ENCODE measurements around the gene AHDC1.

Gene AHDC1

DNA sequence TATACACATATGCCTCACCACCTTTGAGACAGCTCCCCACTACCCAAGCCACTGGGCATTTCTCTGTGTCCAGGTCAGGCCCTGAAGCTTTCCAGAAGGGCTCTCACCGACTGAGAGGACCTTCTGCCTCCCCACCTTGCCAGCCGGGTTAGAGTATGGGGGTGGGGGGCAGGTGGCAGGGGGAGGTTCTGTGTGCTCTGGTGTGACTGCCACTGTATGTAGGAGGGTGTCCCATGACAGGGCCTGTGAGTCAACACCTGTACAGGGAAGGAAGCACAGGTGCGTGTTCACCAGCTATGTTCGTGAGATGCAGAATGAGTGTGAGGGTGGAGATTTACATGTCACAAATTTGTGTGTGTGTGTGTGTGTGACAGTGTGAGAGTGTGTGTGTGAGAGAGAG lies 7.0 kb downstream of the AHDC1 start:
- DNase-seq, result no peak

DNA sequence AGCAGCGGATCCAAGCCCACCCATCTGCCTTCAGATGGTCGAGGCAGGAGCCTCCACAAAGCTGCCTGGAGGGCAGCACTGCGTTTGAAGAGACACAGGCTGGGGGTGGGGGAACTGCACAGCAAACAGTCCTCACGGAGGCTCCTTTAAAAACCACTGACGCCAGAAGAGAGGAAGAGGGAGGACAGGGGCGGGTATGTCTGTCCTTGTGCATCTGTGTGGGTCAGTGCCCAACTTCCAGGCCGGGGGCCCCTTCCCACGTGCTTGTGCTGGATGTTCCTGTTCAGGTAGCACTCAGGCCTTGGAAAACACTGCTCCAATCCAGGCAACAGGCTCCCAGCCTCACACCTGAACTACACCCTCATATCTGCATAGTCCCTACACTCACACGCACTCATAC lies 7.7 kb downstream of the AHDC1 start:
- DNase-seq, result no peak

DNA sequence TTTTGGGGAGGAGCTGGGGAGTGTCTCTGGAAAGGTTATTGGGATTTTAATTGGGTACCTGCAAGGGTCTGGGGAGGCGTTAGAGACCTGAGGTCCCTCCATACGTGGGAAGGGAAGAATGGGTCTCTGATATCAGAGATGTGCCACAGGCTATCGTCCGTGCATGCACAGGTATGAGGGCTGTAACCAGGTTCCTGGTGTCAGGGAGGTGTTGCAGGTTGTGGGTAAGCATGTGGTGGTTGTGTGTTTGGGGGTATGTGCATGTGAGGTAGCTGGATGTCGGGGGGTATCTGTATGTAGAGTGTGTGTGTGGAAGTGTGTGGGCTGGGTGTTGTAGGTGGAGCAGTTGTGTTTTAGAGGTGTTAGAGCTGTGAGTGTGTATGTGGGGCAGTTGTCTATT lies 8.3 kb downstream of the AHDC1 start:
- no peak for DNase-seq

DNA sequence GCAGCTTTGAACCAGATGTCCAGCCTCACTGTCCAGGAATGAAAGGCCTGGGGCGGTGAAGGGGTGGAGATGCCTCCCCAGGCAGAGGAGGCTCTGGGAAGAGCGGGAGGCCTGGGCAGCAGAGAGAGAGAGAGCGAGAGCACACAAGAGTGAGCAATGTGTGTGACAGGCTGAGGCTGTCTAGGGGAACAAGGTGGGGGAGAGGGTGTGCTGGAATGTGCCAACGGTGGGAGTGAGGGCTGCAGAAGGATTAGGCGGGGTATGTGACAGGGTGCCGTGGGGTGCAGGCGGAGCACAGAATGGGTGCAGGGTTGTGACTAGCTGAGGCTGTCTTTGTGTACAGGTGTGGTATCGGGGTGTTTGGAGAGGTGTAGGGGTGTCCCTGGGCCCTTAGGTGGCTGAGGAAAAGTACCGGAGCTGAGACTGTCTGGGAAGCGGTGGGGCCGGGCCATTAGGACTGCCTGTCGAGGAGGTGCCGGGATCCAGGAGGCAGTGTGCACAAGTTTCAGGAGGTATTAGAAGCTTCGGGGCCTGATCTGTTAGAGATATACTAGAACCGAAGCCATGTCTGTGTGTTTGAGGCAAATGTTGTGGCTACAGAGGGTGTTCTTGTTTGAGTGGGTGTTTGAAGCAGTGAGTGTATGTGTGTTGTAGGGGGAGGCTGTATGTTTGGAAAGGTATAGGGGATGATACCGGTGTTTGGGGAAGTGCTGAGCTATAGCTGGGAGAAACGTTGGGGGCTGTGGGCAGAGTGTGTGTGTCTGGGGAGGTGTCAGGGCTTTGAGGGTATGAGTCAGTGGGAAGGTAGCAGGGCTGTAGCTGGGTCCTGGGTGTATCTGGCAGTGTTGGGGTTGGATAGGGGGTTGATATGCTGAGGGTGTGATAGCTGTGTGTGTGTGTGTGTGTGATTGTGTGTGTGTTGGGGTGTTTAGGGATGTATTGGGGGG lies 9.1 kb downstream of the AHDC1 start:
- DNase-seq, result no peak

DNA sequence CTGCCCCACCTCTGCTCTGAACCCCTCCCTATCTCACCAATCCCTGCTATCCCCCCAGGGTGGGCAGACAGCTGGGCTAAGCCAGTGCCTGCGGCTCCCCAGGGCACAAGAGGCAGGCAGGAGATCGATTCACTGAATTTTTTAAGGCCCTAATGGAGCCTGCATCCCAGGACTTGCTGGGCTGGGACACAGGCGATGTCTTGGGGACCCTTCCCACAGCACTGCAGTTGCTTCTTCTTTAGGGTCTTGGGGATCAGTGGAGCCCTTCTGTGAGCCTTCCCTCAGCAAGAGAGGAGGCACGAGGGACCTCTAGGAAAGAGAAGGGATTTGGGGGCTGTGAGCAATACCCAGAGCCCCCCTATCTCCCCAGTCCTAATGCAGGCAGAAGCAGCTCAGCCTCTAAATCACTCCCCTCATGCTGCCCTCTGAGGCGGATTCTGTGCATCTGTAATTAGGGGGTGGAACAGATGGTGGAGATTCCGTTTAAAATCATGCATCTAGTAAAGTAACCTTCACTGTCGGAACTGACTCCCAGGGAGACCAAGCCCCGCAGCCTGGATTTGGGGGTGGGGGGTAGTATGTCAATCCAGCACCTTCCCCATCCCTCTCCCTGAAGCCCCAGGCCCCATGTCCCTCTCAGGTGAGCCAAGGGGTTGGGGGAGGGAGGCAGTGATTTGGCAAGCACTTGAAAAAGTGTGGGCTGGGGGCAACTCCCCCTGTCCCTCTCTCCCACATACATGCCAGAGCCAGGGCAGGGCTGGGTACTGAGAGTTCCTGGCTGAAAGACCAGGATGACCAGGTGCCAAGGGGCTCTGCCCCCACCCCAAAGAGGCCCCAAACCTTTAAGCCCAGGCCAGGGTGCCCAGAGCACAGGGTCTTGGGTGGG lies 10.0 kb downstream of the AHDC1 start:
- no peak for DNase-seq

DNA sequence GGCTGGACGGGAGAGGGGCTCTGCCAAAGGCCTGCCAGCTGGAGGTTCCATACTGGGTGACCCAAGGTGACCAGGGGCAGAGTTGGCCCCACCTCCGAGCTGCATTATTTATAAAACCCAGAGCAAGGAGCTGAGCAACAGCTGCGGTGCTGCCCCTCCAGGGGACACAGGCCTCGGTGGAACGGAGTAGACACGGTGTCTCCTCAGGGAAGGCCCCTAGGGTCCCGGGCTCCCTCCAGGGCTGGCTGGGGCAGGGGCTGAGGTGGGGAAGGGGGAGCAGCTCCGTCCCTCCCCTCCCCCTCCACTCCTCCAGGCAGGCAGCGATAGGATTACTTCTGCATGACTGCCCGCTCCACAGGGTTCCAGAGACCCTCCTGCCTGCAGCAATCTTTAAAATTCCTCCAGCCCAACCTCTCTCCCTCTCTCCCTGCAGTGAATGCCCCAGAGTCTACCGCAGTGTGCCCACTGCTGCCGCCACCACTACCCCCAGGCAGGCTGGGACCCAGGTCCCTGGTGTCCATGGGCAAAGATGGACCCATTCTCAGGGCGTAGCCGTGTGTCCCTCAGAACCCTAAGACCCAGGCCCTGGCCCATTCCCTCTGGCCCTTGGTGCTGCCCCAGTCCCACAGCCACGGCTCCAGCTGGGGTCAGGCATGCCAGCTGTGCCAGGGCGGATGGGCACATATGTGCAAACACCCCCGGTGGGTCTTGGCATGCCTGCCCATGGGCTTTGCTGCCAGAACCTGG lies 10.8 kb downstream of the AHDC1 start:
- DNase-seq, result no peak

DNA sequence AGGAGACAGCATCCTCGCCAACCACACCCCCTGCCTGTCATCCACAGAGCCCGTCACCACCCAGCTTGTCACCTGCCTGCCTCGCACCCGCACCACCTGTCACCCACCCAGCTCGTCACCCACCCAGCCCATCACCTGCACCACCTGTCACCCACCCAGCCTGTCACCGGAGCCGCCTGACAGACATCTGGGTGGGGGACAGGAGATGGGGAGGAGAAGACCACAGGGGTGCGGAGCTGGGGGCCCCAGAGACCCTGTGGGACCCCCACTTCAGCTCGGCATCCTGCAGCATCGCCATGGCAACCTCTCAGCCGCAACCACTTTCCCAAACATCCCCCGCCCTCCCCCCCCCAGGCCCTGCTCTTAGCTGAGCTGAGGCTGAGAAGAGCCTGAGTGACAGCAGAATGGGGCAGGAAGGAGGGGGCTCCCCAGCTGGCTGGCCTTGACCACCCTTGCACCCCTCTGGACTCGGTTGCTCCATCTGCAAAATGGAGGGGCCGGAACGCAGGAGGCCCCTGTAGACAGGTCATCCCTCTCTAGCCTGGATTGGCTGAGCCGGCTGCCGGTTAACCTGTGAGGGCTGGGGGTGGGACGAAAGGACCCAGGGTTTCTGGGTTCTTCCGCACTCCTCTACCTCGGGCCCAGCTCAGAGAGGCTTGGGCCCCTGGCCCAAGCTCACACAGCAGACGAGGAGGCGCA lies 11.6 kb downstream of the AHDC1 start:
- DNase-seq, result no peak

DNA sequence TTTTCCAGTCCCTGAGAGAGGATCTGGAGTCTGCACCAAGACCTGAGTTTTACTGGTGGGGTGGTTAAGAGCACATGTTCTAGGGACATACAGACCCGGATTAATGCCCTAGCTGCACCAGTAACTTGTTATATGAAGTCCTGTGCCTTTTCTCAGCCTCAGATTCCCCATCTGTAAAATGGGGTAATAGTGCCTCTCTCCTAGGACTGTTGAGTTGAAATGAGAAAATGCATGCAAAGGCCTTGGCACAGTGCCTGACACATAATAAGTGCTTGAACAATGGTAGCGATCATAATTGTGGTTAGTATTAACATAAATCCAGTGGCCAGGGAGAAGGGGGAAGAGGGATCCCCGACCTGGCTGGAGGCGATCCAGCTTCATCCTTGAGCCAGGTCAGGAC lies 12.3 kb downstream of the AHDC1 start:
- DNase-seq, result no peak

DNA sequence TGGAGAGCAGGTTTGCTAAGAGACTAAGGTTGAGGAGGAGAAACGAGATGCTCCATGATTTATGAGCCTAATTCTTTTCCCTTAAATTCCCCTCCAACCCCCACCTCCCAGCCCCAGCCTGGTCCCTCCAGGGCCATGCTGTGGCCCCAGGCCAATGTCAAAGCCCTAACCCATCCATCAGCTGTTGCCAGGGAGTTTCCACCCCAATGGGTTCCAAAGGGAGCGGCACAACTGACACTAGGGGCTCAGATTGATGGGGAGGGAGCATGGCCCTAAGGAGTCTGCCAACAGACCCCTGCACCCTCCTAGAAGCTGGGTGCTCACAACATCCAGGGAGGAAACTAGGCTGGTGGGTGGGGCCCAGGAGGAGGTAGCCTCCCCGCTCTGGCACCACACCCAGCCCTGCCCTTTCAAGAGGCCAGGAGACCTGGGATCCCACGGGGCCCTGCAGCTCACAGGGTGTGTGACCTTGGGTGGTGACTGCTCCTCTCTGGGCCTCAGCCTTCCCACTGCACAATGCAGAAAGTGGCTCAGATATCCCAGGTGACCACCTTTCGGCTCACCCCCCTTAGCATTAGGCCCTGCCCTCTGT lies 12.9 kb downstream of the AHDC1 start:
- no peak for DNase-seq

DNA sequence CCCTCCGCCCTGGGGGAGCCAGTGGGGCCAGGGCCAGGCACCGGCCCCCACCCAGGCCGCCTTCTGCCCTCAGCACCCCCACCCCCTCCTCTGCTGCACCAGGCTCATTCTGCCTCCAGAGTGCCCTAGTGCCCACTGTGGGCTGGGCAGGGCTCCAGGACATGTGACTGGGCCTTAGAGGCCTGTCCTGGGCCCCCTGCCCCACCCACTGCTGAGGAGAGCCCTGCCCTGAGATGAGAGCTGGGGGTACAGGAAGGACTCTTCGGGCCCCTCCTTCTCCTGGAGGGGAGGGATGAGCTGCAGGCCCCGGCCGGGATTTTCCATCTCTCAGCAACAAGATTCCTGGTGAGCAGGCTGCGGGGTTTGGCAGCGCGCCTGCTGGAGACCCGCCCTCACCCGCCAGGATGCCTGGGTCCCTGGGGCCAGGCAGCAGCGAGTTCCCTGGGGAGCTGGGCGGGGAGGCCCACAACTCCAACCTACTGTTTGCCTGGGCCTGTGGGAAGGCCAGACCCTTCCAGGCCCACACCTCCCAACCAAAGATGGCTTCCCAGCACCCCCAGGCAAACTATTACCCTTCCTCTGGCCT lies 14.0 kb downstream of the AHDC1 start:
- no peak for DNase-seq

DNA sequence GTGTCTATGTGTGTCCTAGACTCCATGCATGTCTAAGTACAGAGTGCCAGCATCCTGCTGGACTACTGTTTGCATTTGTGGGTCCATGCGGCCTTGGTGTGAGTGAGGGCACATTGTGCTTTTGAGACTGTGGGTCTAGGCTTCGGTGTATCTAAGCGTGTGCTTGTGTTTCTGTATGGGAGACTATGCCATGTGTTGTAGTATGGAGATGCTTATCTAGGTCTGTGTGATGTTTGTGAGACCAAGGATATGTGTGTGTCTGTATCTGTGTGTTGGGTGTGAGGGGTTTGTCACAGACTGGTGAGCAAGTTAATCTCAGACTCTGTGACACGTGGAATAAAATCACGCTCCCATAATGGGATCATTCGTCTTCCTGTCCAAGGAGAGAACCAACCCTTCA lies 14.5 kb downstream of the AHDC1 start:
- DNase-seq, result no peak

DNA sequence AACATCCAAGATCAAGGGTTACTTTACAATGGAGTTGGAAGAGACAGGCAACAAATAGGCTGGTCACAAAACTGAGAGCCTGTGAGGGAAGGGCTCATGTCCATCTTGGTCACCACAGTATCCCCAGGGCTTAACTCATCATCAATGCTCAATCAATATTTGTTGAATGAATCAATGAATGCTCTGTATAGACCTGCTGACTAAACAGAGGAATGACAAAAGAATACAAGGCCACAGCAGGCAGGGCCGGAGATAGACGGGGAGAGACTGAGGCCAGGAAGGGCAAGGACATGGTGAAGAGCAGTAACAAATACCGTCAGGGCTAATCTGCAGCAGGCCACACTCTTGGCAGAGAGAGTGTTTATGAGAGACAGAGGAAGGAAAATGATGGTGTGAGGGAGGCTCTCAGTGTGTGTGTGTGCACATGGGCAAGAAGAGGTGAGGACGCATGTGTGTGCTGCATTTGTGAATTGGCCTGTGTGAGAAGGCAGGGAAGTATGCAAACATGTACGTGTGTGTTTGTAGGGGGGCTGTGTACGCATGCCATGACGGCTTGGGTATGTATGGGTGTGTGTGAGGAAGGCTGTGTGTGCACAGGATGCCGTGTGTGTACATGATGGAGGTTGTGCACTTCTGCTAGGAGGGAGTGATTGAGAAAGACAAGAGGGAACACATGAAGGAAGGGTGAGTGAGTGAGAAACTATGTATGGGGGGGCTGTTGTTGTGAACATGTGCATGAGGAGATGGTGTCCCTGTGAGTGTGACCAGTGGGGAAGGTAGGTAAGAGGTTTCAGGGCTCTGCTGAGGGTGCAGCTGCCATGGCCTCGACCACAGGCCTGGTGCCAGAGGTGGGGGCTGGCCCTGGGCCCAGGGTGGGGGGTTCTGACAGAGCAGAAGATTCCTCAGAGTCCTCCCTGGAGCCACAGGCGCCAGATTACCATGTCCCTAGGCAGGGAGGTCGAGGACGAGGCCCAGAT lies 15.4 kb downstream of the AHDC1 start:
- no peak for DNase-seq

DNA sequence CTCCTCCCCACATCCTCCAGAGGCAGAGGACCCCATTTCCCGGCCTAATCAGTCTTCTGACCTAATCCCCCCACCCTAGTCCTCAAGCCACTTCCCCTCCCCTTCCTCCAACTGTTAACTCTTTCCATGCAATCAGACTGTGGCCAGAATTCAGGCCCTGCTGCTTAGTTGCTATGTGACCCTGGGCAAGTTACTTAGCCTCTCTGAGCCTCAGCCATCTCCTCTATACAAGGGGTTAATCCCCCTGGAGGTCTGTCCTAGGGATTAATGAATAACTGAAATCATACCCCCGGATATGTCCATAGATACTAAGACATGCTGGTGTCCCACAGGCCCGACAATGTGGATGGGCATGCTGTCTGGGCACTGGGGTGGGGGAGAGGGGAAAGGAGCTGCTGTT lies 18.3 kb downstream of the AHDC1 start:
- no peak for DNase-seq

DNA sequence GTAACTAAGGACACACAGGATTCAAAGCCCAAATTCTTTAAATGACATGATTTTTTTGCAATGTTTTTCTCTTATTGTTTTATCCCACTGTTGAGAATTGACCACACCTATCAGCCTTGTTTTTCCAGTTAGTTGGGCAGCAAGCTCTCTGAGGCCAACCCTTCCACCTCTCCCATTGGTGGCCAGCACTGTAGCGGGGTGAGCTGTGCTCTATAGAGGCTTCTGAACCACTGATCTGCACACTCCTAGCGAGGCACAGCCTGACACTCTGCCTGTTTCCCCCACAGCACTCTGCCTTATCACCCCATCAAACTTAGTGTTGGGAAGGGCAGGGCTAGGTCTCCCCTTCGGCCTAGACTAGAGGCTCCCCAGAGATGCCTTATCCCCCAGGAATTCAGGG lies 19.5 kb downstream of the AHDC1 start:
- DNase-seq, result no peak

DNA sequence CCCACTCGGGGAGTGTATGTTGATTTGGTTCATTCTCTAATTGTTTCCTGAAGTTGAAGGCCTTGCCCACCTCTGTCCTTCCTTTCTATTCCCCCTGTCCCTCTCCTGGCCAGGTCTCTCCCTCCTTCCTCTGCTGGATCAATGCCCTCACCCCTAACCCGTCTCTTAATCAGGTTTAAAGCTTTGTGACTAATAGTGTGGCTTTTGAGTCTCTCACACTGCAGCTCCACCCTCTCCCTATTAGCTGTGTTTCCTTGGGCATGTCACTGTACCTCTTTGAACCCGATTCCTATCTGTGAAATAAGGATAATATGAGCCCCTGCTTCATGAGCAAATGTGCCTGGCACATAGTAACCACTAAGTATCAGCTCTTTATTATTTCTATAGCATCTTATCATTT lies 20.5 kb downstream of the AHDC1 start:
- no peak for DNase-seq

DNA sequence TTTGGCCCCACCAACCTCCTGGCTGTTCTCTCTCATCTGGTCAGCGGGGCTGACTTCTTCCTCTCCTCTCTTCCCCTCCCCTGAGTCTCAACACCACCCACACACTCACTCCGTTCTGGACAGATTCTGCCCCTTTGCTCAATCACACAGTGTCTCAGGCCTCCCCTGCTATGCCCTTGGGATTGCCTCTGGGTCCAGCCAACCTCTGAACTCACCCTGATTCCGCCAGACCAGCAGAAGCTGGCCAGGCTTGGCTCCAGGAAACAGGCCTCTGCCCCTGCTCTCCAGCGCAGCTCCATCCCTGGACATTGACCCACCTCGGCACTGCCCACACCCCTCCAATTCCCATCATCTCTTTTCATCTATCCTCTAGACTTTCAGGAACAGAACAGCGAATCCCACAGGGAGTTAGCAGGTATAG lies 22.1 kb downstream of the AHDC1 start:
- no peak for DNase-seq

DNA sequence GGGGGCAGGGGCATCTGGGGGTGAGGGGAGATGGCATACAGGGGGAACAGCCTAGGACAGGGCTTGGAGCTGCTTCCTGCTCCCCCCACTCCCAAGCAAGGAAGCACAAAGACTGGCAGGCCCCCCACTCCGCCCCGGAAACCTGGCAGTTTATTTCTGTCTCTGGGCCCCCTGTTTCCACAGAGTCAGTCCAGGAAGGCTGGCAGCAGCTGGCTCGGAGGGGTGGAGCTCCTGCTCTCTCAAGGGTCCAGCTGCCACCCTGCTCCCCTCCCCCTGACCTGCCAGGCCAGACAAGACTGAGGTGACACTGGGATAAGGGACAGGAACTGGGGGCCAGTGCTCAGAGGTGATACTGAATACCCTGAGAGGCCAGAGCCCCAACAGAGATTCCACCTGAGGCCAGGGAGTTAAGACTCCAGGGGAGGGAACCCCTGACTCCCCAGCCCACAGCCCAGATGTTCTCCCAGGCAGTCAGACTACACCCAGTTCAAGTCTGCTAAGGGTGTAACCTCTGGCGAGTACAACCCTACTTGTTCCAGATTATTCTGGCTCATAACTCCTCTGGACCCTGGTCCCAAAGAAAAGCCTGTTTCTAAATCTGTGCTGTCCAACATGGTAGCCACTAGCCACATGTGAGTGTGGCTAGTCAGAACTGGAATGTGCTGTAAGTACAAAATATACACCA lies 26.3 kb downstream of the AHDC1 start:
- DNase-seq, result peak; percentile 50

DNA sequence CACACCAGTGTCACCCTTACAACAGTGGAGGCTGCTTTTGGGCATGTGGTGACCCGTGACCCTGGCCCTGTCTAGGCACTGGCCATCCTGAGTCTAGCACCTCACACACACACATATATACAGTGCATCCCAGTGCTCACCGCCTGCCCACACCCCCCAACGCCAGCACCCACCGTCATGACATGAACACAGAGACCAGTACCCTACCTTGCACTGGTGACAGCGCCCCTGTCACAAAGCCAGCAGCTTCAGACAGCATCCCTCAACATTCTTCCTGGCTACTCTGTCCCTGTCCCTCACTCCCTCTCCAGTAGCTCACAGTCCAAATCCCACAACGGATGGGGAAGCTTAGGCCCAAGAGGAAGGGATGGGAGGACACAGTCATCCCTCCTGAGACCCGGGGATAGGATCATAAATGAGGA lies 27.1 kb downstream of the AHDC1 start:
- no peak for DNase-seq

DNA sequence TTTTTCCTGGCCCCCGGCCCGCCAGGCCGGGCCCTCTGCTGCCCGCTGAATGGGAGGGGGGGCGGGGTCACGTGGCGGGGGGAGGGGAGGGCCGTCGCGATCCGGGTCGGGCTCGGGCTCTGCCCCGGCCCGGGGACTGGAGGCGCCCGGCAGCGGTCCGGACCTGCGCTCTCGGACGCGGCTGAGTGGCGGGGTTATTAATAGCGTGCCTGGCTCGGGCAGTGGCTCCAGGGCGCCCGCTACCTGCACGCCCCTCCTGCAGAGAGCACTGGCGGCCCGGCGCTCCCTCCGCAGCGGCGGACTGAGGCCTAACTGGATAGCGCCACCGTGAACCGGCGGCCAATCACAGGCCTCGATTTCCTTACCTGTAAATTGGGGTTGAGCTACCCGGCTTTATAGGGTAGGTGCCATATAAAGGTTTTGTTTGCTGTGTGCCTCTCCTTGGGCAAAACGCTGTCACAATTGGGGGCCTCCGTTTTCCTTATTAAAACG lies 28.1 kb downstream of the AHDC1 start:
- DNase-seq, result peak; percentile 71

Data from NCI-H510A treated with DMSO at 0.1 percent for 48 hours (cell line).